ENCODE results near the gene TSPAN4. TPM values are rescaled to one million over a fixed set of nuclear protein-coding genes. Genes with fewer than 3 reads are reported as not detected.

Gene TSPAN4
- total and polyA plus RNA-seq, 4 donors: 16.5 to 38.1 (median 30.4) TPM

DNA sequence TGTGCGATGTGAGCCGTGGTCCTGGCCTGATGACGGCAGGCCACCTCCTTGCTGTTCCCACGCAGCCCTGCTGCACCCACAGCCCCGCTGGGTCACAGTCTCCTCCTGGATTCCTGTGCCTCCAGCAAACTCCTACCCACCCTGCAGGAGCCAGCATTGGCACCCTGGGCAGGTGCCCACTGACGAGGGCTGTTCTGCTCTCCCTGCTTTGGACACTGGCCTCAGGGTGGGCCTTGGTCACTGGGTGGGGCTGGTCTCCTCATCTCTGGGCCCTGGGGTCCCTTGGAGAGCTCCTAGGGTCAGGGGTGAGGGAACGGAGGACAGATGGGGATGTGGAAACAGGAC, 12.7 kb downstream of the TSPAN4 start:
- no peaks in the 10 kb centered on the region for H3K27me3 ChIP-seq (ENCODE audit: control insufficient read depth in 4 of 4, insufficient read depth in 4 of 4, low read length in 3 of 4)
- no peak for DNase-seq (ENCODE audit: low spot score)
- H3K4me3 ChIP-seq (ENCODE audit: low read depth in 1 of 3, low read length in 3 of 3): no peak overlapping the region
- no peaks in the 10 kb centered on the region for H3K9me3 ChIP-seq (ENCODE audit: control insufficient read depth in 4 of 4, low read length in 3 of 4)
- H3K27ac ChIP-seq (ENCODE audit: low read depth in 1 of 2, low read length in 2 of 2): no peak overlapping the region
- WGBS: 93% methylated on average over 7 of the region's 7 CpGs
- H3K4me1 ChIP-seq (ENCODE audit: control insufficient read depth in 4 of 4, insufficient read depth in 4 of 4, low read length in 3 of 4): peaks cover 0 to 7% (median 3%) of the 10 kb centered on the region in 4 donors
- H3K9ac ChIP-seq (ENCODE audit: low read depth in 1 of 2, low read length in 2 of 2): no peak overlapping the region
- no peaks in the 10 kb centered on the region for H3K36me3 ChIP-seq (ENCODE audit: control insufficient read depth in 4 of 4, insufficient read depth in 3 of 4, low read depth in 1 of 4, low read length in 3 of 4)
- no peak for TF ChIP-seq CTCF (IDR thresholded peaks at IDR 0.05; ENCODE audit: low read depth, low read length, missing input control)

DNA sequence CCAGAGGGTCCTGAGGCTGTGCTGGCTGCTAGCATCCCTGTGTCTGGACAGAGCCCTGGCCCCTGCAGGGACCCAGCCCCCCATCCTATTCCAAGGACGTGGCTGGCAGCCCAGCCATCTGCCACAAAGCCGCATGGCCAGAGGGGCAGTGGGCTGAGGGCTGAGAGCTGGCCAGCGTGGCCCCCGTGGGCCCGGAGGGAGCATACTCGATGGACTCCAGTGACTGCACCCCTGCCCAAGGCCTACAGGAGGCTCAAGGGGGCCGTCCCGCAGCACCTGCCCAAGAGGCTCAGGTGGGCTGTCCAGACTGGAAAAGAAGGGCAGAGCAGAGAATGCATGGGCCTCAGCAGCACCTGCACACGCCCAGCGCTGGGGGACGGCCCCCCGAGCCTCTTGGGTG, 13.1 kb downstream of the TSPAN4 start:
- TF ChIP-seq CTCF (IDR thresholded peaks at IDR 0.05; ENCODE audit: low read depth, low read length, missing input control): no peak
- no peak for TF ChIP-seq RXRA (IDR thresholded peaks at IDR 0.05)
- TF ChIP-seq YY1 (IDR thresholded peaks at IDR 0.05): no peak
- TF ChIP-seq NR2F2 (IDR thresholded peaks at IDR 0.05): no peak
- no peaks in the 10 kb centered on the region for H3K36me3 ChIP-seq (ENCODE audit: control insufficient read depth in 4 of 4, insufficient read depth in 3 of 4, low read depth in 1 of 4, low read length in 3 of 4)

DNA sequence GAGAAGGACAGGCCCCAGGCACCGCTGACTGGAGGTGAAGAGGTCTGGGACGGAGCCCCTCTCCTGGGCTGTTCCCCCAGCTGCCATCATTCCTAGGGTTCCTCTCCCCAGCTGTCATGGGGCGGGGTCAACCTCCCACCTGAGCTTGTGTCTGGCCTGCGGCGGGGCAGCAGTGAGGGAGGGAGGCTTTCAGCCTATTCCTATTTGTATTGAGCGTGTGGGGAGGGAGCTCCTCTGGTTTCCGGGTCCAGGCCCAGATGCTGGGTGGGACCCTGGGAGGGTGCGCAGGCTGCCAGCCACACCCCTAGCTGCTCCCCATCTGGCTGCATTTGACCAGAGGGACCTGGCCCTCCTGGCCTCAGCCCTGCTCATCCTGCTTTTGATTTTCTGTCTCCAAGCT, 13.7 kb downstream of the TSPAN4 start:
- Histone ChIP-seq H3K4me3 (ENCODE audit: low read depth in 1 of 3, low read length in 3 of 3) (no peak overlapping the region), H3K9me3 (ENCODE audit: control insufficient read depth in 4 of 4, low read length in 3 of 4) (no peaks in the 10 kb centered on the region), H3K27ac (ENCODE audit: low read depth in 1 of 2, low read length in 2 of 2) (no peak overlapping the region), H3K27me3 (ENCODE audit: control insufficient read depth in 4 of 4, insufficient read depth in 4 of 4, low read length in 3 of 4) (no peaks in the 10 kb centered on the region), H3K4me1 (ENCODE audit: control insufficient read depth in 4 of 4, insufficient read depth in 4 of 4, low read length in 3 of 4) (peaks cover 0 to 7% (median 3%) of the 10 kb centered on the region in 4 donors), H3K36me3 (ENCODE audit: control insufficient read depth in 4 of 4, insufficient read depth in 3 of 4, low read depth in 1 of 4, low read length in 3 of 4) (no peaks in the 10 kb centered on the region), H3K9ac (ENCODE audit: low read depth in 1 of 2, low read length in 2 of 2) (no peak overlapping the region)
- TF ChIP-seq CTCF (IDR thresholded peaks at IDR 0.05; ENCODE audit: low read depth, low read length, missing input control): no peak
- WGBS: 74% methylated on average over 8 of the region's 8 CpGs
- DNase-seq (ENCODE audit: low spot score): no peak

More for the DNA sequence above, 13.1 kb downstream of the TSPAN4 start:
- DNase-seq (ENCODE audit: low spot score): no peak
- no peak overlapping the region for H3K4me3 ChIP-seq (ENCODE audit: low read depth in 1 of 3, low read length in 3 of 3)
- no peaks in the 10 kb centered on the region for H3K27me3 ChIP-seq (ENCODE audit: control insufficient read depth in 4 of 4, insufficient read depth in 4 of 4, low read length in 3 of 4)
- WGBS: 94% methylated on average over 12 of the region's 12 CpGs
- H3K9ac ChIP-seq (ENCODE audit: low read depth in 1 of 2, low read length in 2 of 2): no peak overlapping the region
- H3K4me1 ChIP-seq (ENCODE audit: control insufficient read depth in 4 of 4, insufficient read depth in 4 of 4, low read length in 3 of 4): peaks cover 0 to 7% (median 3%) of the 10 kb centered on the region in 4 donors
- H3K9me3 ChIP-seq (ENCODE audit: control insufficient read depth in 4 of 4, low read length in 3 of 4): no peaks in the 10 kb centered on the region
- H3K27ac ChIP-seq (ENCODE audit: low read depth in 1 of 2, low read length in 2 of 2): no peak overlapping the region
